HG03108 (cell line): Measurements from ENCODE around the gene RERE.
"Not testable (repeated sequence)": the region's sequence is repeated elsewhere in the genome, so short reads cannot be mapped to it uniquely, and the experiment has no call there.

ENCODE experiments used
- ATAC-seq: cut with Tn5 transposase; IDR thresholded peaks from one replicate; pipeline ENCODE4 v1.9.1; 2021; ENCODE audit warnings: moderate library complexity; ENCODE audit not compliant: unreplicated experiment

RERE gene

GRCh38 chr1:8844501-8845006 lies 27.1 kb upstream of the RERE start:
- ATAC-seq = no peak

- no peak for ATAC-seq
Observed at GRCh38 chr1:8841395-8841794, 24.0 kb upstream of the RERE start.

GRCh38 chr1:8839990-8840389 lies 22.6 kb upstream of the RERE start:
- no peak for ATAC-seq

GRCh38 chr1:8835941-8836643 lies 18.7 kb upstream of the RERE start:
- no peak for ATAC-seq

- ATAC-seq = no peak
Observed at GRCh38 chr1:8831340-8831739, 13.9 kb upstream of the RERE start.

- not testable (repeated sequence) for ATAC-seq
Observed at GRCh38 chr1:8830732-8831131, 13.3 kb upstream of the RERE start.

- ATAC-seq = no peak
Observed at GRCh38 chr1:8825985-8826481, 8.6 kb upstream of the RERE start.

- ATAC-seq = no peak
Observed at GRCh38 chr1:8823295-8823664, 5.8 kb upstream of the RERE start.

GRCh38 chr1:8822373-8823294 lies 5.2 kb upstream of the RERE start:
- no peak for ATAC-seq

GRCh38 chr1:8821084-8821483 lies 3.6 kb upstream of the RERE start:
- ATAC-seq = no peak

- ATAC-seq = not testable (repeated sequence)
Observed at GRCh38 chr1:8818789-8819188, 1.3 kb upstream of the RERE start.

GRCh38 chr1:8818325-8818775 lies 910 bp upstream of the RERE start:
- no peak for ATAC-seq

- ATAC-seq = no peak
Observed at GRCh38 chr1:8816831-8817411, 519 bp downstream of the RERE start.

- no peak for ATAC-seq
Observed at GRCh38 chr1:8816264-8816663, 1.2 kb downstream of the RERE start.

GRCh38 chr1:8815582-8816151 lies 1.8 kb downstream of the RERE start:
- ATAC-seq = no peak

GRCh38 chr1:8814865-8815264 lies 2.6 kb downstream of the RERE start:
- no peak for ATAC-seq

- no peak for ATAC-seq
Observed at GRCh38 chr1:8813991-8814390, 3.4 kb downstream of the RERE start.

- ATAC-seq = no peak
Observed at GRCh38 chr1:8813016-8813763, 4.2 kb downstream of the RERE start.

GRCh38 chr1:8812081-8812480 lies 5.4 kb downstream of the RERE start:
- no peak for ATAC-seq

- no peak for ATAC-seq
Observed at GRCh38 chr1:8810987-8811386, 6.5 kb downstream of the RERE start.
